Natural killer cell (primary cell): ENCODE results near the gene SERPINB11. TPM values are rescaled to one million over a fixed set of nuclear protein-coding genes. Genes with fewer than 3 reads are reported as not detected.

ENCODE experiments used
- ATAC-seq, 3 donors: fragments of 150-1000 bp in 2 of 3; fragments of 200-7000 bp in 1 of 3; cut with Tn5 transposase; 1 replicate in 1 of 3; 2 replicates in 2 of 3; pipeline ENCODE4 v1.10.0; 2021; ENCODE audit warnings: mild to moderate bottlenecking in 2 of 3, moderate library complexity in 2 of 3
- DNase-seq, 2 donors: peaks; one replicate each; pipeline versions ENCODE4 v3.0.0 to v3.0.0-alpha.2; 2013 to 2021; ENCODE audit warnings: mixed read lengths in 1 of 2
- H3K27ac ChIP-seq: one replicate; pipeline ENCODE4 v1.5.1; 2013; ENCODE audit warnings: mild to moderate bottlenecking, low read length
- H3K27me3 ChIP-seq: one replicate; pipeline ENCODE4 v1.6.1; 2013; ENCODE audit warnings: low read length; ENCODE audit not compliant: control insufficient read depth, insufficient read depth
- H3K36me3 ChIP-seq: one replicate; pipeline ENCODE4 v1.6.1; 2013; ENCODE audit warnings: low read length; ENCODE audit not compliant: control insufficient read depth, insufficient read depth
- H3K4me1 ChIP-seq: one replicate; pipeline ENCODE4 v1.6.1; 2013; ENCODE audit warnings: low read length; ENCODE audit not compliant: control insufficient read depth, insufficient read depth
- H3K4me3 ChIP-seq: one replicate; pipeline ENCODE4 v1.5.1; 2013; ENCODE audit warnings: low read length
- H3K9me3 ChIP-seq: one replicate; pipeline ENCODE4 v1.6.1; 2013; ENCODE audit warnings: low read length; ENCODE audit not compliant: control insufficient read depth, insufficient read depth
- H3K27ac Mint-ChIP-seq, 2 donors: one replicate each; pipeline ENCODE4 v1.8.0; 2022; ENCODE audit warnings: mild to moderate bottlenecking in 2 of 2, mixed read lengths in 2 of 2, moderate library complexity in 1 of 2
- H3K27me3 Mint-ChIP-seq, 2 donors: one replicate each; pipeline ENCODE4 v1.8.0; 2022; ENCODE audit warnings: low read depth in 2 of 2, mixed read lengths in 2 of 2
- H3K36me3 Mint-ChIP-seq: one replicate; pipeline ENCODE4 v1.8.0; 2022; ENCODE audit warnings: mixed read lengths
- H3K4me1 Mint-ChIP-seq, 2 donors: one replicate each; pipeline ENCODE4 v1.8.0; 2022; ENCODE audit warnings: mixed read lengths in 2 of 2
- H3K4me3 Mint-ChIP-seq: one replicate; pipeline ENCODE4 v1.8.0; 2022; ENCODE audit warnings: mild to moderate bottlenecking, moderate library complexity, mixed read lengths
- H3K9me3 Mint-ChIP-seq, 2 donors: one replicate each; pipeline ENCODE4 v1.8.0; 2022; ENCODE audit warnings: mixed read lengths in 2 of 2
- WGBS: methylation state at CpG from one replicate; pipeline ENCODE4 v1.1.7; 2013; ENCODE audit warnings: missing lambda C conversion rate; ENCODE audit not compliant: insufficient coverage; 5-methylcytosine and 5-hydroxymethylcytosine counted together
- intact Hi-C: fragments of 100-400 bp; cut with micrococcal nuclease; formaldehyde crosslinking; loops from one replicate; pipeline ENCODE4 v1.14.2; 2022
- total RNA-seq, 4 donors: library from RNA; stranded (reverse); fragments of 120-200 nt in 1 of 4; gene quantifications; one replicate each; pipeline versions ENCODE4 v1.2.3 to v1.2.4, GENCODE V29; 2013 to 2022
- TF ChIP-seq, protein P1 (sequence below): fragments of 200-600 bp; IDR thresholded peaks from one replicate; pipeline ENCODE4 v1.8.0; 2022; ENCODE audit warnings: antibody characterized with exemption

SERPINB11 gene
- total RNA-seq, 3 donors from 2014 or later (not counting 1 experiment from before 2014, with no cell fraction given), result not detected

DNA sequence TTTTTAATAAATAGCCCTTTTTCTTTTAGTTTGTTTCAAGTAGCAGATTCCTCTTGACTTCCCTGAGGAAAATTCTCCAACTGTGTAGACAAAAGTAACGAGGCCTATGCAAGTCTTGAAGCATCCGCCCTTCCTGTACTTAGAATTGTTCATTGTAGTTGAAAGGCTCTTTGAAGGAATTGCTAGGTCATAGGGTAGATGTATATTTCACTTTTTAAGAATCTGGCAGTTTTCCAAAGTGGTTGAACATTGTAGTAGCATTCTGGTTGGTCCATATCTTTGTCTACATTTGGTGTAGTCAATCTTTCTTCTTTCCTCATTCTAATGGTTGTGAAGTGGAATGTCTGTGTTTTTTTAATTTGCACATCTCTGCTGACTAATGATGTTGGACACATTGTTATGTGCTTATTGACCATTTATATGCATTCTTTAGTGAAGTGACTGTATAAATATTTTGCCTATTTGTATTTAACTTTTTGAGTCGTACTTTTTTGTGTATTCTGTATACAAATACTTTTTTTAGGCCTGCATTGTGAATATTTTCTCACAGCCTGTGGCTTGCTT, 5.6 kb upstream of the SERPINB11 start:
- DNase-seq (no peak), ATAC-seq (no peak)
- no peaks in the 10 kb centered on the region for H3K36me3 ChIP-seq
- TF ChIP-seq, protein P1, sequence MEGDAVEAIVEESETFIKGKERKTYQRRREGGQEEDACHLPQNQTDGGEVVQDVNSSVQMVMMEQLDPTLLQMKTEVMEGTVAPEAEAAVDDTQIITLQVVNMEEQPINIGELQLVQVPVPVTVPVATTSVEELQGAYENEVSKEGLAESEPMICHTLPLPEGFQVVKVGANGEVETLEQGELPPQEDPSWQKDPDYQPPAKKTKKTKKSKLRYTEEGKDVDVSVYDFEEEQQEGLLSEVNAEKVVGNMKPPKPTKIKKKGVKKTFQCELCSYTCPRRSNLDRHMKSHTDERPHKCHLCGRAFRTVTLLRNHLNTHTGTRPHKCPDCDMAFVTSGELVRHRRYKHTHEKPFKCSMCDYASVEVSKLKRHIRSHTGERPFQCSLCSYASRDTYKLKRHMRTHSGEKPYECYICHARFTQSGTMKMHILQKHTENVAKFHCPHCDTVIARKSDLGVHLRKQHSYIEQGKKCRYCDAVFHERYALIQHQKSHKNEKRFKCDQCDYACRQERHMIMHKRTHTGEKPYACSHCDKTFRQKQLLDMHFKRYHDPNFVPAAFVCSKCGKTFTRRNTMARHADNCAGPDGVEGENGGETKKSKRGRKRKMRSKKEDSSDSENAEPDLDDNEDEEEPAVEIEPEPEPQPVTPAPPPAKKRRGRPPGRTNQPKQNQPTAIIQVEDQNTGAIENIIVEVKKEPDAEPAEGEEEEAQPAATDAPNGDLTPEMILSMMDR, result no peak
- Mint-ChIP-seq H3K9me3 (peaks cover 0 to 4% of the 10 kb centered on the region in 2 donors), H3K4me3 (no peak overlapping the region), H3K36me3 (no peaks in the 10 kb centered on the region), H3K27ac (no peak overlapping the region), H3K27me3 (peaks cover 6 to 8% of the 10 kb centered on the region in 2 donors), H3K4me1 (no peaks in the 10 kb centered on the region)
- H3K9me3 ChIP-seq, result no peaks in the 10 kb centered on the region
- intact Hi-C loops, result no loop called here
- no peaks in the 10 kb centered on the region for H3K4me1 ChIP-seq
- no peaks in the 10 kb centered on the region for H3K27me3 ChIP-seq
- H3K4me3 ChIP-seq, result no peak overlapping the region
- whole genome bisulfite sequencing, result 86% methylated on average over 2 of the region's 3 CpGs
- no peak overlapping the region for H3K27ac ChIP-seq

DNA sequence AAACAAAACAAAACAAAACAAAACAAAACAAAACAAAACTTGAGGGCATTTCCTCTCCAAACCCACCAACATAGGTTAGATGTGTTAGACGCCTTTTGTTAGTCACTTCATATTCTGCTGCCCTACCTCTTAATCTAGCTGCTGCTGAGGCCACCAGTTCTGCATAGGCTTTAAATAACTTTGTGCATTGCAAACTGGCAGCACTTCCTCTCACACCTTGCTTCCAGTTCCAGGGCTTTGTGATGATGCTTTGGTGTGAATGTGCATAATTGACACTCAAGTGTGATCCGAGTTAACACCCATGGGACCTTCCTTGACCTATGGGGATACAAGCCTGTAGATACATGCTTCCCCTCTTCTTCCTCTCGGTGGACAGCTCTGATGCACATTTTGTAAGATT, 2.3 kb upstream of the SERPINB11 start:
- H3K9me3 ChIP-seq, result no peaks in the 10 kb centered on the region
- Mint-ChIP-seq H3K4me1 (no peaks in the 10 kb centered on the region), H3K36me3 (no peaks in the 10 kb centered on the region), H3K4me3 (no peak overlapping the region), H3K9me3 (peaks cover 0 to 2% of the 10 kb centered on the region in 2 donors), H3K27ac (no peak overlapping the region), H3K27me3 (peaks cover 6 to 10% of the 10 kb centered on the region in 2 donors)
- no peak overlapping the region for H3K4me3 ChIP-seq
- H3K36me3 ChIP-seq, result no peaks in the 10 kb centered on the region
- intact Hi-C loops, result no loop called here
- no peaks in the 10 kb centered on the region for H3K27me3 ChIP-seq
- TF ChIP-seq, protein P1, result no peak
- DNase-seq (no peak), ATAC-seq (no peak)
- no peaks in the 10 kb centered on the region for H3K4me1 ChIP-seq
- WGBS, result 58% methylated on average over 3 of the region's 3 CpGs
- no peak overlapping the region for H3K27ac ChIP-seq

DNA sequence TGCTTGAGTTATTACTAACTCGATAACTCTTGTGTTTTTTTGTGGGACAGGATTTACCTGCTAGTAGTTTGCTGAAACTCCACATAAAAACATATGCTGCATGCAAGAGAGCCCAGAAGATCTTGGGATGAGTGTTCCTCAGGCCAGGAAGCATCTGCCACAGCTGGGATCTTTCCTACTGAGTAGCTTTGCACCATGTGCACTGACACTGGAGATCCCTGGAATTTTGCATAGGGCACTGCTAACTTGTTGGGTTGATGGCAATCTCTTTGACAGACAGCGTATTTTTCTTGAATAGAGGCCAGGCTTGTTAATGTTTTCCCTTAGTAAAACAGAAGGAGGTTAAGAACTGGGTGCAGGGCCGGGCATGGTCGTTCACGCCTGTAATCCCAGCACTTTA, 808 bp upstream of the SERPINB11 start:
- peaks cover 6 to 10% of the 10 kb centered on the region in 2 donors for H3K27me3 Mint-ChIP-seq
- no peaks in the 10 kb centered on the region for H3K4me1 ChIP-seq
- H3K9me3 ChIP-seq, result no peaks in the 10 kb centered on the region
- no peaks in the 10 kb centered on the region for H3K36me3 ChIP-seq
- peaks cover 0 to 2% of the 10 kb centered on the region in 2 donors for H3K9me3 Mint-ChIP-seq
- ATAC-seq (no peak), DNase-seq (no peak)
- H3K4me3 ChIP-seq, result no peak overlapping the region
- H3K4me1 Mint-ChIP-seq, result no peaks in the 10 kb centered on the region
- no peaks in the 10 kb centered on the region for H3K36me3 Mint-ChIP-seq
- no peaks in the 10 kb centered on the region for H3K27me3 ChIP-seq
- intact Hi-C loops, result no loop called here
- no peak overlapping the region for H3K27ac ChIP-seq
- H3K27ac Mint-ChIP-seq, result no peak overlapping the region
- no peak overlapping the region for H3K4me3 Mint-ChIP-seq
- 89% methylated on average over 5 of the region's 5 CpGs for WGBS
- TF ChIP-seq, protein P1, result no peak

DNA sequence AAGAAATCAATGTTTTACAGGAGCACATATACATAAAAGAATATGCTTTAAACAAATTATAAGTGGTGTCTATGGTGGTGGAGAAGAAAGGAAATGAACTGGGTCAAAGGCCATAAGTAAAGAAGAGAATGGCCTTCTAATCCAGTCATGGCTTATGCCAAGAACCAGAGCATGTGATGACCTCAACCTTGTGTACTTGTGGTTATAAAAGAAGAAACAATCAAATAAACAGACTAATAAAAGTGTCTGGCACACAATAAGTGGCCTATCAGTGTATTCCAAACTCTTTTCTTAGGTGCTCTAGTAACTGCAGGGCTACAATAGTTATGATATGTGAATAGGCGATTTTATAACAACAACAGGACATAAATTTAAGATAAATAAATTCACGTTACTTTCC, 2.6 kb downstream of the SERPINB11 start:
- H3K36me3 ChIP-seq, result no peaks in the 10 kb centered on the region
- intact Hi-C loops, result no loop called here
- no peak overlapping the region for H3K4me3 Mint-ChIP-seq

More for the DNA sequence above, 2.6 kb downstream of the SERPINB11 start:
- TF ChIP-seq, protein P1, result no peak
- ATAC-seq (no peak), DNase-seq (no peak)
- Mint-ChIP-seq H3K36me3 (no peaks in the 10 kb centered on the region), H3K4me1 (no peaks in the 10 kb centered on the region), H3K9me3 (no peaks in the 10 kb centered on the region), H3K27me3 (peaks cover 3 to 6% of the 10 kb centered on the region in 2 donors), H3K27ac (no peak overlapping the region)
- Histone ChIP-seq H3K9me3 (no peaks in the 10 kb centered on the region), H3K27ac (no peak overlapping the region), H3K4me3 (no peak overlapping the region), H3K27me3 (no peaks in the 10 kb centered on the region), H3K4me1 (no peaks in the 10 kb centered on the region)
- WGBS, result 71% methylated on average over 1 of the region's 2 CpGs
